NCI-H1694 (cell line): ENCODE data around the gene KRT26.

ENCODE experiments used
- DNase-seq: peaks from one replicate; lab custom pipeline; 2025; lab: John Stamatoyannopoulos, UW

The KRT26 gene

DNA sequence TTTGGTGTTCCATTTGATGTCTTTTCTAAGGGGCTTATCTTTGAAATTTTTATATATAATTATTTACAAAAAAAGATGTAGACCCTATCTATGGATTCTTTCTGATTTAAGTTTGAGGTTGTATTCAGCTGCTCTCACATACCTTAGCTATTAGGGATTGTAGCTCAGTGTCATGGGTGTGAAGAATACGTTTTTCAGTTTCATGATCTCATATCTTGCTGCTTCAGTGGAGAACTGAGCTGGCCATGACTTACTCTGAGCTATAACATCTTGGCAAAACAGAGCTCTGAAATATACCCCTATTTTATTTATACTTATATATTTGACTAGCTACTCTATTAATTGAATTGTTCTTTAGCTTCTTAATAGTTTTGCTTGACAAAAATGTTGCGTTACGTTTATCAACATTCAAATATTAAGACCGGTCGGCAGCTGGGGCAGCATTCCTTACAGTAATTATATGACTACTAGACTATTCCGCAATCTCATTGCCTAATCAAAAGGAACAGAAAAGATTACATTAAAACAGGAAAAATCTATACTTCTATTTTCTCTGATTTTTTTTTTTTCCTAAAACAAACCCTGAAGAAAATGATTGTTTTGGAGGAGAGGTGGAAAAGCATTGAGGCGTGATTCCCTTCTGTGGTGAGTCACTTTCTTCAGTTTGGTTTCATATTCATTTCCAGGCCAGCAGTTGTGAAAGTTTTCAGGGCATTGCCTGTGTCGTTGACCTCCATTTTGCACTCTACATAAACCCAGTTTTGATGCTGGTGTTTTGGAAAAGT, 44.4 kb downstream of the KRT26 start:
- DNase-seq, result no peak

DNA sequence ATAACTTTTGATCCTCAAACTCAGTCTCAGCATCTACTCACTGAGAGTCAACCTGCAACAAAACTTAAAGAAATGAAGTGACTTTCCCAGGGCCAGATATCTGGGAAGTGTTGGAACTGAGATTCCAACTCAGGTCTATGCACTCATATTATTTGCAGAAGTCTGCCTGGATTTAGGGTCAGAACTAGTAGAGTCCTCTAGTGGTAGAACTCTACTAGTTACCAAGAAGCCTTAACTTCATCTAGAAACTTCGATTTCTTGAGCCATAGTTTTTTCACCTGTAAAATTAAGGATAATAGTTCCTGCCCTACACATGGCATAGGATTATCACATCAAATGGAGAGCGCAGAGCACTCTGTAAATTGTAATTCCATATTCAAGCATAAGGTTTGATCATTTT, 45.1 kb downstream of the KRT26 start:
- DNase-seq, result no peak

DNA sequence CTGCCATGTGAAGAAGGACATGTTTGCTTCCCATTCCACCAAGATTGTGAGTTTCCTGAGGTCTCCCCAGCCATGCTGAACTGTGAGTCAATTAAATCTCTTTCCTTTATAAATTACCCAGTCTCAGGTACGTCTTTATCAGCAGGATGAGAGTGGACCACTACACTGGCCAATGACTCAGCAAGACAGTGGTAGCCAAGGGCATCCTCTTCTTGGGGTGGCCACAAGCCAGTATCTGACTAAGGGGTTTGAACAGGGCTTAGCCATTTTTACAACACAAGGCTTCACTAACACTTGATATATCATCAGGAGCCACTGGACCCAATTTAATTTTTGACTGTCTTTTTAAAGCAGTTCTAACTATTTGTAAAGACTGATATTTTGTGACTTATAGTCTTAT, 47.3 kb downstream of the KRT26 start:
- DNase-seq, result no peak

DNA sequence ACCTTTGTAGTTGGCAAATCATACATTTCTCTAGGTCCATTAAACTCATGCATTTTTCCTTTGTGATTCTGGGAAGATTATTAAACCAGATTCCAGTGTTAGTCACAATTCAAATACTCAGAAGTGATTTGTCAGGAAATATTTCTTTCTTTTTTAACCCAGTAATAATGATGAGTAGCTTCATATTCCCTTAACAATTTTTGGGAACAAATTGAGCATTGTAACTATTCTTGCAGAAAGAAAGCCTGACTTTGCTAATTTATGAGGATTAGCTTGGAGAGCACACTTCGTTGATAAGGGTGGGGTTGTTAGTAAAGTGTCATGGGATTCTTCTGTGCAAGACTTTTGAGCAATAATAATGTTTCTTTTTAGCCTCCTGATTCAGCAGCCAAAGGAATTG, 49.8 kb downstream of the KRT26 start:
- DNase-seq, result no peak

DNA sequence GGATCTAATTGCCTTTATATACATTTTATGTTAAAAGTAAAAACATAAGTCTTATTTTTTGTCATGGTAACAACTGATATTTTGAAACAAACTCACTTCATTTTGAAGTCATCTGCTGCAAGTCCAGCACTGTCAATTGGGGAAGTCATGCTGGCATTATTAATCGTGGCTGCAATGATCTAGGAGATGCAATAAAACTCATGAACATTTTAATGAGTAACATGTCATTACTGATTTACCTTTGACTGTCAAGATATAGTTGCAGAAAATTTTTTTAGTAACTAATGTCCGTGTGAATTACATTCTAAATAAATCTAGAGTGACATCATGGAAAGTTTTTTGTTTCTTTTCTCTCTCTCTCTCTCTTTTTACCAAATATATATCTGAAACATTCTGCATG, 51.1 kb downstream of the KRT26 start:
- DNase-seq, result no peak

DNA sequence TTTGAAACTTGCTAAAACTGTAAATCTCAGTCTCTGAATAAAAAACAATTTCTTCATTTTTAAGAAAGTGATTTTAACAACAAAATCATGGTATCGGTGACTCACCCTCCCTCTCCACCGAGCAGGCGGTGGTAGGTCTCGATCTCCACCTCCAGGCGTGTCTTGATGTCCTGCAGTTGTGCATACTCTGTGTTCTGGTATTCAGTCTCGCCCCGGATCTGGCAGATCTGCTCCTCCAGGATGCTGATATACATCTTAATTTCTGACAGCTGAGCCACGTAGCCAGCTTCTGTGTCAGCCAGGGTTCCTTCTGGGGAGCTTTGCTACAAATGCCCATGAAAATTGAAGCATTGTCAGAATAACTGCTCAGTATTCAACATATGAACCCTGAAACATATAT, 53.1 kb downstream of the KRT26 start:
- DNase-seq, result no peak

DNA sequence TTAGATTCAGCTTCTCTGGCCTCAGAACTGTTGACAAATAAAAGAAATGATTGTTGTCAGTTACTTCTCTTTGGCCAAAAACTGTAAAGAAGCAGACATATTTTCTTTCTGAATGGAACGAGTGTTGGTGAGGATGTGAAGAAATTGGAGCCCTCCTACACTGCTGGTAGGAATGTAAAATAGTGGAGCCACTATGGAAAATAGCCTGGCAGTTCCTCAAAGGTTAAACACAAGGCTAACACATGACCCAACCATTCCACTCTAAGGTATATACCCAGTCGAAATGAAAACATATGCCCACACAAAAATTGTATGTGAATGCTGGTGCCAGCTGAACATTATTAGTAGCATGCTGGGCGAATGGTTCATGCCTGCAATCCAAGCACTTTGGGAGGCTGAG, 54.2 kb downstream of the KRT26 start:
- DNase-seq, result no peak
